Lower leg skin (tissue), 3 donors: ENCODE measurements around the gene DUSP22.
"Not testable (repeated sequence)": the region's sequence is repeated elsewhere in the genome, so short reads cannot be mapped to it uniquely, and the experiment has no call there.

Experiments
- CTCF ChIP-seq, 3 donors: fragments of 450-650 bp; IDR thresholded peaks; one replicate each; pipeline ENCODE4 v1.5.1; 2016; ENCODE audit warnings: antibody characterized with exemption in 3 of 3, mild to moderate bottlenecking in 3 of 3, moderate library complexity in 2 of 3
- POLR2A ChIP-seq, 2 donors: fragments of 450-650 bp; IDR thresholded peaks; one replicate each; pipeline ENCODE4 v1.6.1; 2016 to 2017; ENCODE audit warnings: antibody characterized with exemption in 2 of 2, mild to moderate bottlenecking in 1 of 2, moderate library complexity in 1 of 2

DNA sequence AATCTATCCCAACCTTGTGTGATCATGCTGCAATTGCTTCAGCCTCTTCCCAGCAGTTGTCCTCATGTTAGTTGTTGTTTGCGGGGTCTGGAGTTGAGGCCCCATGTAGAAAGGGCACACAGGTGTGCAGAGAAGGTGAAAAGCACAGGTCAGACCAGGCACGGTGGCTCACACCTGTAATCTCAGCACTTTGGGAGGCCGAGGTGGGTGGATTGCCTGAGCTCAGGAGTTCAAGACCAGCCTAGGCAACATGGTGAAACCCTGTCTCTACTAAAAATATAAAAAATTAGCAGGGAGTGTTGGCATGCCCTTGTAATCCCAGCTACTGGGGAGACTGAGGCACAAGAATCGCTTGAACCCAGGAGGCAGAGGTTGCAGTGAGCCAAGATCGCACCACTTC is 6.4 kb upstream of the DUSP22 start:
- not testable (repeated sequence) for TF ChIP-seq CTCF, POLR2A (IDR thresholded peaks at IDR 0.05)
